Measurements from ENCODE around the gene DNMT3A.

GRCh38 chr2:25358836-25359235 is 17.1 kb upstream of the DNMT3A start:
- TF ChIP-seq EZH2phosphoT487 (IDR thresholded peaks at IDR 0.05; ENCODE audit: insufficient read depth, low read depth) (no peak), EZH2 (IDR thresholded peaks at IDR 0.05; ENCODE audit: insufficient read depth, poor library complexity, severe bottlenecking) (no peak)
